SK-N-MC (cell line): Measurements from ENCODE around the gene MAP3K12.

ENCODE experiments used
- DNase-seq: peaks from one replicate; pipeline ENCODE4 v3.0.0-alpha.2; 2011; ENCODE audit warnings: low read depth, low spot score
- H3K27ac ChIP-seq: fragments of 200-600 bp; sonication (generic); 2 replicates; pipeline ENCODE4 v1.5.1; 2016; ENCODE audit warnings: mixed run types
- H3K36me3 ChIP-seq: fragments of 200-600 bp; sonication (generic); 2 replicates; pipeline ENCODE4 v1.6.1; 2017; ENCODE audit warnings: antibody characterized with exemption, low read length, mixed read lengths; ENCODE audit not compliant: insufficient read depth
- H3K4me3 ChIP-seq: fragments of 200-600 bp; sonication (generic); 2 replicates; pipeline ENCODE4 v1.5.1; 2016
- H3K9ac ChIP-seq: fragments of 200-600 bp; sonication (generic); 2 replicates; pipeline ENCODE4 v1.8.0; 2017; ENCODE audit warnings: mixed run types, mixed read lengths; ENCODE audit not compliant: insufficient read length
- H3K9me3 ChIP-seq: fragments of 200-600 bp; sonication (generic); 2 replicates; pipeline ENCODE4 v1.6.1; 2017; ENCODE audit warnings: low read depth, mild to moderate bottlenecking, antibody characterized with exemption, low read length, moderate library complexity, mixed read lengths
- EZH2 ChIP-seq: fragments of 200-600 bp; sonication (generic); IDR thresholded peaks from one replicate; pipeline ENCODE4 v1.6.1; 2017; ENCODE audit warnings: antibody characterized with exemption
- FOXP2 ChIP-seq: optimal IDR thresholded peaks from 2 replicates; pipeline ENCODE3; 2011; ENCODE audit warnings: mild to moderate bottlenecking, moderate library complexity; ENCODE audit not compliant: insufficient read depth; ENCODE audit errors: extremely low read length, control extremely low read depth
- POLR2AphosphoS5 ChIP-seq: IDR thresholded peaks from 2 replicates; pipeline ENCODE4 v1.6.1; 2012; ENCODE audit warnings: mild to moderate bottlenecking, low read depth, low read length, borderline replicate concordance

MAP3K12 gene

GRCh38 chr12:53500776-53501614, 1.7 kb upstream of the MAP3K12 start, which contains the start of gene TARBP2:
Gene TARBP2, plus strand, starts transcription at chr12:53501283. Its CDS starts 126 bp downstream, at chr12:53501409.
- peak; percentile 99 for DNase-seq
- TF ChIP-seq POLR2AphosphoS5 = peak; percentile 89
- TF ChIP-seq FOXP2 = no peak
- Histone ChIP-seq H3K36me3 (peaks cover 32% of the 10 kb centered on the region), H3K27ac (peak within 1 kb of the TSS; percentile 99), H3K4me3 (peak within 1 kb of the TSS; percentile 99), H3K9ac (peak within 1 kb of the TSS; percentile 99), H3K9me3 (no peaks in the 10 kb centered on the region)

GRCh38 chr12:53500142-53500775, 1.0 kb upstream of the MAP3K12 start:
- TF ChIP-seq EZH2 = no peak
- no peak for TF ChIP-seq FOXP2
- TF ChIP-seq POLR2AphosphoS5 = peak; percentile 76
- Histone ChIP-seq H3K27ac (peak overlapping the region; percentile 91), H3K4me3 (peak overlapping the region; percentile 99), H3K9ac (peak overlapping the region; percentile 72), H3K36me3 (peaks cover 25% of the 10 kb centered on the region), H3K9me3 (no peaks in the 10 kb centered on the region)
- DNase-seq = no peak

- peaks cover 5% of the 10 kb centered on the region; the same call in 1 of the 2 replicates for H3K36me3 ChIP-seq
- no peak for DNase-seq
- no peaks in the 10 kb centered on the region for H3K9me3 ChIP-seq
- H3K4me3 ChIP-seq = no peak overlapping the region
- H3K9ac ChIP-seq = no peak overlapping the region
- TF ChIP-seq POLR2AphosphoS5 = no peak
- TF ChIP-seq FOXP2 = no peak
- TF ChIP-seq EZH2 = no peak
- H3K27ac ChIP-seq = no peak overlapping the region
These were observed 1.0 kb downstream of the MAP3K12 start for GRCh38 chr12:53498235-53498630.

- TF ChIP-seq FOXP2 = no peak
- no peak for TF ChIP-seq EZH2
- TF ChIP-seq POLR2AphosphoS5 = no peak
- Histone ChIP-seq H3K4me3 (no peak overlapping the region), H3K36me3 (no peaks in the 10 kb centered on the region), H3K9ac (no peak overlapping the region), H3K27ac (no peak overlapping the region), H3K9me3 (no peaks in the 10 kb centered on the region)
- no peak for DNase-seq
These were observed 1.8 kb downstream of the MAP3K12 start for GRCh38 chr12:53497461-53497860.

- H3K27ac ChIP-seq = peak overlapping the region; percentile 86; the same call in 1 of the 2 replicates
- H3K4me3 ChIP-seq = peak overlapping the region; percentile 57
- no peak for DNase-seq
- H3K9me3 ChIP-seq = no peaks in the 10 kb centered on the region
- H3K36me3 ChIP-seq = no peaks in the 10 kb centered on the region
- no peak for TF ChIP-seq FOXP2
- no peak for TF ChIP-seq POLR2AphosphoS5
- no peak for TF ChIP-seq EZH2
- no peak overlapping the region for H3K9ac ChIP-seq
These were observed 2.6 kb downstream of the MAP3K12 start for GRCh38 chr12:53496752-53497032.

- Histone ChIP-seq H3K4me3 (peak overlapping the region; percentile 57), H3K9me3 (no peaks in the 10 kb centered on the region), H3K36me3 (no peaks in the 10 kb centered on the region), H3K9ac (peak overlapping the region; percentile 34), H3K27ac (peak overlapping the region; percentile 86)
- no peak for DNase-seq
- TF ChIP-seq FOXP2 = no peak
- 0 out of 2 replicates have a peak, but pooled peaks have one; percentile 21 for TF ChIP-seq POLR2AphosphoS5
These were observed 3.1 kb downstream of the MAP3K12 start for GRCh38 chr12:53495903-53496751.

- peak overlapping the region; percentile 66 for H3K27ac ChIP-seq
- H3K36me3 ChIP-seq = no peaks in the 10 kb centered on the region
- H3K4me3 ChIP-seq = peak overlapping the region; percentile 76
- DNase-seq = no peak
- H3K9ac ChIP-seq = no peak overlapping the region
- no peak for TF ChIP-seq POLR2AphosphoS5
- TF ChIP-seq EZH2 = no peak
- no peak for TF ChIP-seq FOXP2
- no peaks in the 10 kb centered on the region for H3K9me3 ChIP-seq
These were observed 5.5 kb downstream of the MAP3K12 start for GRCh38 chr12:53493610-53494391.
